GM23338 (cell line): ENCODE data around the gene LTB. TPM values are rescaled to one million over a fixed set of nuclear protein-coding genes. Genes with fewer than 3 reads are reported as not detected.

Experiments used
- ATAC-seq: fragments of 200-7000 bp; cut with Tn5 transposase; 3 replicates; pipeline ENCODE4 v1.9.1; 2020
- DNase-seq: peaks from one replicate; pipeline ENCODE4 v3.0.0-alpha.2; 2015; ENCODE audit warnings: low spot score
- H2AFZ ChIP-seq: fragments of 200-600 bp; sonication (generic); 2 replicates; pipeline ENCODE4 v1.8.0; 2016; ENCODE audit warnings: antibody characterized with exemption, mild to moderate bottlenecking, moderate library complexity
- H3F3A ChIP-seq: fragments of 200-600 bp; sonication (generic); replicated peaks from 2 replicates; pipeline ENCODE4 v1.8.0; 2017; ENCODE audit warnings: antibody characterized with exemption, mixed run types, low read depth
- H3K27ac ChIP-seq: fragments of 200-600 bp; sonication (generic); 2 replicates; pipeline ENCODE4 v1.6.1; 2016; ENCODE audit warnings: low read depth
- H3K27me3 ChIP-seq: fragments of 200-600 bp; sonication (generic); 2 replicates; pipeline ENCODE4 v1.8.0; 2016; ENCODE audit warnings: mild to moderate bottlenecking, mixed run types, moderate library complexity; ENCODE audit not compliant: insufficient read depth
- H3K36me3 ChIP-seq: fragments of 200-600 bp; sonication (generic); 2 replicates; pipeline ENCODE4 v1.8.0; 2016; ENCODE audit warnings: mild to moderate bottlenecking; ENCODE audit not compliant: insufficient read depth
- H3K4me1 ChIP-seq: fragments of 200-600 bp; sonication (generic); 2 replicates; pipeline ENCODE4 v1.8.0; 2016; ENCODE audit warnings: mild to moderate bottlenecking, moderate library complexity; ENCODE audit not compliant: insufficient read depth
- H3K4me2 ChIP-seq: fragments of 200-600 bp; sonication (generic); 2 replicates; pipeline ENCODE4 v1.7.1; 2017; ENCODE audit warnings: mixed run types
- H3K4me3 ChIP-seq: fragments of 200-600 bp; sonication (generic); 2 replicates; pipeline ENCODE4 v1.6.1; 2016; ENCODE audit warnings: mixed run types
- H3K79me2 ChIP-seq: fragments of 200-600 bp; sonication (generic); replicated peaks from 2 replicates; pipeline ENCODE4 v1.8.0; 2017; ENCODE audit warnings: mild to moderate bottlenecking; ENCODE audit not compliant: insufficient read depth
- H3K9me2 ChIP-seq: fragments of 200-600 bp; sonication (generic); 2 replicates; pipeline ENCODE4 v1.8.0; 2017; ENCODE audit not compliant: insufficient read depth
- H4K20me1 ChIP-seq: fragments of 200-600 bp; sonication (generic); replicated peaks from 2 replicates; pipeline ENCODE4 v1.8.0; 2017; ENCODE audit warnings: mild to moderate bottlenecking; ENCODE audit not compliant: insufficient read depth
- H3K27ac Mint-ChIP-seq: 2 replicates; pipeline ENCODE4 v1.8.0; 2020; ENCODE audit warnings: inconsistent platforms, mild to moderate bottlenecking, moderate library complexity, mixed read lengths
- H3K27me3 Mint-ChIP-seq: 3 replicates; pipeline ENCODE4 v1.8.0; 2022; ENCODE audit warnings: low read depth, mild to moderate bottlenecking, moderate library complexity, mixed read lengths, inconsistent platforms; ENCODE audit not compliant: insufficient read depth, poor library complexity
- H3K36me3 Mint-ChIP-seq: 3 replicates; pipeline ENCODE4 v1.8.0; 2021; ENCODE audit warnings: low read depth, mild to moderate bottlenecking, inconsistent platforms, moderate library complexity, mixed read lengths
- H3K4me1 Mint-ChIP-seq: 3 replicates; pipeline ENCODE4 v1.8.0; 2020; ENCODE audit warnings: mild to moderate bottlenecking, inconsistent platforms, mixed read lengths
- H3K4me3 Mint-ChIP-seq: 3 replicates; pipeline ENCODE4 v1.8.0; 2021; ENCODE audit warnings: moderate library complexity, mild to moderate bottlenecking, inconsistent platforms, mixed read lengths
- H3K9me3 Mint-ChIP-seq: 3 replicates; pipeline ENCODE4 v1.8.0; 2020; ENCODE audit warnings: moderate library complexity, mild to moderate bottlenecking, inconsistent platforms, mixed read lengths
- EZH2 ChIP-seq: fragments of 200-600 bp; sonication (generic); IDR thresholded peaks from one replicate; pipeline ENCODE4 v1.8.0; 2017; ENCODE audit warnings: antibody characterized with exemption, mild to moderate bottlenecking, low read depth; ENCODE audit not compliant: unreplicated experiment
- EZH2phosphoT487 ChIP-seq: fragments of 200-600 bp; sonication (generic); IDR thresholded peaks from one replicate; pipeline ENCODE4 v1.8.1; 2018; ENCODE audit warnings: antibody characterized with exemption; ENCODE audit not compliant: unreplicated experiment
- JUNB ChIP-seq: IDR thresholded peaks from one replicate; pipeline ENCODE4 v1.6.1; 2016; ENCODE audit warnings: antibody characterized with exemption; ENCODE audit not compliant: unreplicated experiment
- NANOG ChIP-seq: IDR thresholded peaks from 2 replicates; pipeline ENCODE4 v1.6.1; 2016; ENCODE audit warnings: antibody characterized with exemption, borderline replicate concordance
- STAT1 ChIP-seq: IDR thresholded peaks from one replicate; pipeline ENCODE4 v1.6.1; 2016; ENCODE audit warnings: antibody characterized with exemption; ENCODE audit not compliant: unreplicated experiment
- ZNF114 ChIP-seq: fragments of 250-450 bp; sonication (Bioruptor Pico); IDR thresholded peaks from 2 replicates; pipeline ENCODE4 v1.5.0; 2020; ENCODE audit warnings: mild to moderate bottlenecking, moderate library complexity
- ZNF331 ChIP-seq: fragments of 250-450 bp; sonication (Bioruptor Pico); IDR thresholded peaks from 2 replicates; pipeline ENCODE4 v1.5.0; 2020; ENCODE audit warnings: low read depth, mild to moderate bottlenecking, moderate library complexity
- polyA plus RNA-seq: library from polyadenylated mRNA; unstranded; fragments of >200 nt; fragmentation: Nextera tagmentation; extraction: Ambion mirVana; gene quantifications from 2 replicates; pipeline ENCODE4 v1.2.1, GENCODE V29; 2016
- total RNA-seq: library from RNA; depleted of rRNA; stranded (reverse); fragments of >200 nt; shearing (Covaris generic); gene quantifications from 2 replicates; pipeline ENCODE4 v1.2.3, GENCODE V29; 2014
- TF ChIP-seq, protein P1 (sequence below): IDR thresholded peaks from one replicate; pipeline ENCODE4 v1.6.1; 2018; ENCODE audit warnings: antibody characterized with exemption; ENCODE audit not compliant: unreplicated experiment
- TF ChIP-seq, protein P2 (sequence below), 2 experiments: fragments of 200-600 bp in 1 of 2; sonication (generic) in 1 of 2; conservative IDR thresholded peaks; 2 replicates each; pipeline versions ENCODE4 v1.5.1 to v1.6.1; 2016 to 2017; ENCODE audit warnings: antibody characterized with exemption in 2 of 2, low read depth in 2 of 2, mild to moderate bottlenecking in 2 of 2, moderate library complexity in 1 of 2
- TF ChIP-seq, protein P3 (sequence below): IDR thresholded peaks from 2 replicates; pipeline ENCODE4 v1.6.1; 2016; ENCODE audit warnings: antibody characterized with exemption

LTB gene
- total and polyA plus RNA-seq, 2 experiments from 2014 or later: 1.7 TPM; not detected in 1

DNA sequence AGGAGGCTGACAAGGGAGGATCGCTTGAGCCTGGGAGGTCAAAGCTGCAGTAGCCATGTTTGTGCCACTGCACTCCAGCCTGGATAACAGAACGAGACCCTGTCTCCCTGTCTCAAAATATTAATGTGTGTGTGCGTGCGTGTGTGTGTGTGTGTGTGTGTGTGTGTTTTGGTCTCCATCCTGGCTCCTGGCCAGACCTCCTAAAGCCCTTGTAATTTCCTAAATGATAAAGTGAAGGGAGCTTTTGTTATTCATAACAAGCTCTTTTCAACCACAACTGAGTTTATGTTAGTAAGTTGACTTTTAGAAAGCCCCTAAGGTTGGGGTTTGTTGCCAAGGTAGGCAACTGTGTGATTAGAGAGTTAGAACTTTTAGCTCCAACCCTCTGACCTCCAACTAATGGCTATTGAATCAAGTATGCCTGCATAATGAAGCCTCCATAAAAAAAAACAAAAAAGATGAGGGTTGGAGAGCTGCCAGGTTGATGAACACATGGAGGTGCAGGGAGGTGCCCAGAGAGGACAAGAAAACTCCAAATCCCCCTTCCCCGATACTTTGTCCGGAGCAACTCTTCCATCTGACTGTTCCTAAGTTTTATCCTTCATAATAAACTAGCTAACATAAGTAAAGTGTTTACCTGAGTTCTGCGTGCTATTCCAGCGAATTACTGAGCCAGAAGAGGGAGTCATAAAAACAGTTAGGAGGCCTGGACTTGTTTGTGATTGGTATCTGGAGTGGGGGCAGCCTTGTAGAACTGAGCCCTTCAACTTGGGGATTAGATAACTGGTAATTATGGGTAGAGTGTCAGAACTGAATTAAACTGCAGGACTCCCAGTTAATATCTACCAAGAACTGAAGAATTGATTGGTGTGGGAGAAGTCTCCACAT lies 27.5 kb upstream of the LTB start (continued):
- TF ChIP-seq, protein P1, sequence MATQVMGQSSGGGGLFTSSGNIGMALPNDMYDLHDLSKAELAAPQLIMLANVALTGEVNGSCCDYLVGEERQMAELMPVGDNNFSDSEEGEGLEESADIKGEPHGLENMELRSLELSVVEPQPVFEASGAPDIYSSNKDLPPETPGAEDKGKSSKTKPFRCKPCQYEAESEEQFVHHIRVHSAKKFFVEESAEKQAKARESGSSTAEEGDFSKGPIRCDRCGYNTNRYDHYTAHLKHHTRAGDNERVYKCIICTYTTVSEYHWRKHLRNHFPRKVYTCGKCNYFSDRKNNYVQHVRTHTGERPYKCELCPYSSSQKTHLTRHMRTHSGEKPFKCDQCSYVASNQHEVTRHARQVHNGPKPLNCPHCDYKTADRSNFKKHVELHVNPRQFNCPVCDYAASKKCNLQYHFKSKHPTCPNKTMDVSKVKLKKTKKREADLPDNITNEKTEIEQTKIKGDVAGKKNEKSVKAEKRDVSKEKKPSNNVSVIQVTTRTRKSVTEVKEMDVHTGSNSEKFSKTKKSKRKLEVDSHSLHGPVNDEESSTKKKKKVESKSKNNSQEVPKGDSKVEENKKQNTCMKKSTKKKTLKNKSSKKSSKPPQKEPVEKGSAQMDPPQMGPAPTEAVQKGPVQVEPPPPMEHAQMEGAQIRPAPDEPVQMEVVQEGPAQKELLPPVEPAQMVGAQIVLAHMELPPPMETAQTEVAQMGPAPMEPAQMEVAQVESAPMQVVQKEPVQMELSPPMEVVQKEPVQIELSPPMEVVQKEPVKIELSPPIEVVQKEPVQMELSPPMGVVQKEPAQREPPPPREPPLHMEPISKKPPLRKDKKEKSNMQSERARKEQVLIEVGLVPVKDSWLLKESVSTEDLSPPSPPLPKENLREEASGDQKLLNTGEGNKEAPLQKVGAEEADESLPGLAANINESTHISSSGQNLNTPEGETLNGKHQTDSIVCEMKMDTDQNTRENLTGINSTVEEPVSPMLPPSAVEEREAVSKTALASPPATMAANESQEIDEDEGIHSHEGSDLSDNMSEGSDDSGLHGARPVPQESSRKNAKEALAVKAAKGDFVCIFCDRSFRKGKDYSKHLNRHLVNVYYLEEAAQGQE: no peak
- TF ChIP-seq STAT1 (no peak), EZH2 (no peak), ZNF331 (CRISPR knock-in tag) (no peak), JUNB (no peak)
- TF ChIP-seq, protein P2, sequence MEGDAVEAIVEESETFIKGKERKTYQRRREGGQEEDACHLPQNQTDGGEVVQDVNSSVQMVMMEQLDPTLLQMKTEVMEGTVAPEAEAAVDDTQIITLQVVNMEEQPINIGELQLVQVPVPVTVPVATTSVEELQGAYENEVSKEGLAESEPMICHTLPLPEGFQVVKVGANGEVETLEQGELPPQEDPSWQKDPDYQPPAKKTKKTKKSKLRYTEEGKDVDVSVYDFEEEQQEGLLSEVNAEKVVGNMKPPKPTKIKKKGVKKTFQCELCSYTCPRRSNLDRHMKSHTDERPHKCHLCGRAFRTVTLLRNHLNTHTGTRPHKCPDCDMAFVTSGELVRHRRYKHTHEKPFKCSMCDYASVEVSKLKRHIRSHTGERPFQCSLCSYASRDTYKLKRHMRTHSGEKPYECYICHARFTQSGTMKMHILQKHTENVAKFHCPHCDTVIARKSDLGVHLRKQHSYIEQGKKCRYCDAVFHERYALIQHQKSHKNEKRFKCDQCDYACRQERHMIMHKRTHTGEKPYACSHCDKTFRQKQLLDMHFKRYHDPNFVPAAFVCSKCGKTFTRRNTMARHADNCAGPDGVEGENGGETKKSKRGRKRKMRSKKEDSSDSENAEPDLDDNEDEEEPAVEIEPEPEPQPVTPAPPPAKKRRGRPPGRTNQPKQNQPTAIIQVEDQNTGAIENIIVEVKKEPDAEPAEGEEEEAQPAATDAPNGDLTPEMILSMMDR (conservative IDR thresholded peaks at IDR 0.05; ENCODE audit: low read depth in 2 of 2): no peak
- TF ChIP-seq, protein P3, sequence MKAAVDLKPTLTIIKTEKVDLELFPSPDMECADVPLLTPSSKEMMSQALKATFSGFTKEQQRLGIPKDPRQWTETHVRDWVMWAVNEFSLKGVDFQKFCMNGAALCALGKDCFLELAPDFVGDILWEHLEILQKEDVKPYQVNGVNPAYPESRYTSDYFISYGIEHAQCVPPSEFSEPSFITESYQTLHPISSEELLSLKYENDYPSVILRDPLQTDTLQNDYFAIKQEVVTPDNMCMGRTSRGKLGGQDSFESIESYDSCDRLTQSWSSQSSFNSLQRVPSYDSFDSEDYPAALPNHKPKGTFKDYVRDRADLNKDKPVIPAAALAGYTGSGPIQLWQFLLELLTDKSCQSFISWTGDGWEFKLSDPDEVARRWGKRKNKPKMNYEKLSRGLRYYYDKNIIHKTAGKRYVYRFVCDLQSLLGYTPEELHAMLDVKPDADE: no peak

DNA sequence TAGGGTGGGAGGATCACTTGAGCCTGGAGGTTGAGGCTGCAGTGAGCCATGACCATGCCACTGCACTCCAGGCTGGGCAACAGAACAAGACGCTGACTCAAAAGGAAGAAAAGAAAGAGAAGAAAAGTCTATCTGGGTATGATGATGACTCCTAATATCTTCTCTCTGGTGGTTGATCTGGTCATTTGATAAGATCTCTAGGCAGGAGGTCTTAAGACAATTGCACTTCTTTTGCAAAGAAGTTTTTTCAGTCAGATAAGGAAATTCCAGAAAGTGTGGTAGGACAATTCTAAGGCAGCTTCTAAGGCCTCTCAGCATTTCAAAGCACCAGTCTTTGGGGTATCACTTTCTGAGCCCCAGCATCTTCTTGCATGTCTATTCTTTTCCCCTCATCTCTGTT lies 25.1 kb upstream of the LTB start:
- Histone ChIP-seq H3K36me3 (no peaks in the 10 kb centered on the region), H3K27me3 (no peaks in the 10 kb centered on the region), H3K9me2 (no peaks in the 10 kb centered on the region), H3K79me2 (no peaks in the 10 kb centered on the region), H3K4me3 (no peak overlapping the region), H2AFZ (no peak overlapping the region; the same call in 1 of the 2 replicates), H3K27ac (no peak overlapping the region), H3F3A (no peaks in the 10 kb centered on the region), H3K4me2 (no peak overlapping the region), H4K20me1 (no peaks in the 10 kb centered on the region), H3K4me1 (peaks cover 3% of the 10 kb centered on the region; the same call in 1 of the 2 replicates)
- ATAC-seq (no peak), DNase-seq (no peak)
- Mint-ChIP-seq H3K9me3 (no peaks in the 10 kb centered on the region), H3K4me1 (peaks cover 5% of the 10 kb centered on the region; the same call in 2 of the 3 replicates), H3K4me3 (no peak overlapping the region), H3K27ac (no peak overlapping the region), H3K27me3 (peaks cover 10% of the 10 kb centered on the region), H3K36me3 (no peaks in the 10 kb centered on the region)
- TF ChIP-seq, protein P3: no peak
- TF ChIP-seq EZH2 (no peak), NANOG (no peak), STAT1 (no peak), EZH2phosphoT487 (no peak), ZNF114 (CRISPR knock-in tag) (no peak)
- TF ChIP-seq, protein P2 (conservative IDR thresholded peaks at IDR 0.05; ENCODE audit: low read depth in 2 of 2): no peak
- TF ChIP-seq, protein P1: no peak
